IPS-20b (cell line): ENCODE results near the gene FAT4.

Source experiments
- H3K27ac ChIP-seq: one replicate; pipeline ENCODE4 v1.5.1; 2013; ENCODE audit warnings: low read length
- H3K27me3 ChIP-seq: 2 replicates; pipeline ENCODE4 v1.6.1; 2013; ENCODE audit warnings: mild to moderate bottlenecking, low read length, inconsistent platforms; ENCODE audit not compliant: insufficient read depth
- H3K36me3 ChIP-seq: 2 replicates; pipeline ENCODE4 v1.6.1; 2013; ENCODE audit warnings: low read depth, mild to moderate bottlenecking, inconsistent platforms, low read length, moderate library complexity; ENCODE audit not compliant: insufficient read depth
- H3K4me1 ChIP-seq: 2 replicates; pipeline ENCODE4 v1.6.1; 2013; ENCODE audit warnings: mild to moderate bottlenecking, control low read depth, inconsistent platforms, low read length, moderate library complexity; ENCODE audit not compliant: insufficient read depth
- H3K4me3 ChIP-seq: 2 replicates; pipeline ENCODE4 v1.5.1; 2013; ENCODE audit warnings: mild to moderate bottlenecking, low read length, inconsistent platforms
- H3K9ac ChIP-seq: 2 replicates; pipeline ENCODE4 v1.6.1; 2013; ENCODE audit warnings: low read depth, mild to moderate bottlenecking, inconsistent platforms, low read length, moderate library complexity
- H3K9me3 ChIP-seq: 2 replicates; pipeline ENCODE4 v1.6.1; 2013; ENCODE audit warnings: mild to moderate bottlenecking, low read depth, low read length, inconsistent platforms; ENCODE audit not compliant: insufficient read depth

FAT4 gene

GRCh38 chr4:125303821-125304220 lies 10.9 kb upstream of the FAT4 start:
- Histone ChIP-seq H3K27me3 (no peaks in the 10 kb centered on the region), H3K36me3 (no peaks in the 10 kb centered on the region), H3K9me3 (no peaks in the 10 kb centered on the region), H3K4me1 (no peaks in the 10 kb centered on the region), H3K9ac (no peak overlapping the region), H3K4me3 (no peak overlapping the region), H3K27ac (no peak overlapping the region)

GRCh38 chr4:125306112-125306511 lies 8.6 kb upstream of the FAT4 start:
- Histone ChIP-seq H3K9ac (no peak overlapping the region), H3K27ac (no peak overlapping the region), H3K9me3 (no peaks in the 10 kb centered on the region), H3K27me3 (no peaks in the 10 kb centered on the region), H3K4me3 (no peak overlapping the region), H3K4me1 (no peaks in the 10 kb centered on the region), H3K36me3 (no peaks in the 10 kb centered on the region)

- Histone ChIP-seq H3K9me3 (no peaks in the 10 kb centered on the region), H3K27ac (no peak overlapping the region), H3K4me1 (no peaks in the 10 kb centered on the region), H3K27me3 (no peaks in the 10 kb centered on the region), H3K4me3 (no peak overlapping the region), H3K9ac (no peak overlapping the region), H3K36me3 (no peaks in the 10 kb centered on the region)
These were observed 8.2 kb upstream of the FAT4 start for GRCh38 chr4:125306533-125306932.

DNA sequence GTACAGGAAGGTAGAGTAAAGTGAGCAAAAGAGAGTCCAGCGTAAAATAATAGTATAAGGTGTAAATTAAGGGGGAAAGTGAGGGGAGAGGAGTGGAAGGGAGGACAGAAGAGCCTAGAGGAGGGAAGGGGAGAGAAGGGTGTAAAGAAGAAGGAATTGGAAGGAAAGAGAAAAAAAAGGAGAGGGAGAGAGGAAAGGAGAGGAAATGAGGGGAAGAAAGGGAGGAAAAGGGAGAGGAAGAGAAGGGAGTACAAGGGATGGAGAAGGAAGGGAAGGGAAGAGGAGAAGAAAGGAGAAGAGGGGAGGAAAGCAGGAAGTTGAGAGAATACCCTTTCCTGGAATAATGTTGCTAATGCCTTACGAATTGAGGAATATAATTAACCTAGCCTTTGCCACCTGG lies 3.3 kb upstream of the FAT4 start:
- Histone ChIP-seq H3K27me3 (peaks cover 10% of the 10 kb centered on the region), H3K27ac (no peak overlapping the region), H3K4me3 (no peak overlapping the region), H3K36me3 (no peaks in the 10 kb centered on the region), H3K9ac (no peak overlapping the region), H3K4me1 (peaks cover 7% of the 10 kb centered on the region; the same call in 1 of the 2 replicates), H3K9me3 (no peaks in the 10 kb centered on the region)

GRCh38 chr4:125313497-125313896 lies 1.3 kb upstream of the FAT4 start:
- peaks cover under 1% of the 10 kb centered on the region for H3K36me3 ChIP-seq
- peaks cover 7% of the 10 kb centered on the region; the same call in 1 of the 2 replicates for H3K4me1 ChIP-seq
- 0 out of 2 replicates have a peak overlapping the region, but pooled peaks have one; percentile 72 for H3K4me3 ChIP-seq
- H3K27me3 ChIP-seq: peaks cover 30% of the 10 kb centered on the region
- no peaks in the 10 kb centered on the region for H3K9me3 ChIP-seq
- H3K9ac ChIP-seq: no peak overlapping the region
- H3K27ac ChIP-seq: no peak overlapping the region

DNA sequence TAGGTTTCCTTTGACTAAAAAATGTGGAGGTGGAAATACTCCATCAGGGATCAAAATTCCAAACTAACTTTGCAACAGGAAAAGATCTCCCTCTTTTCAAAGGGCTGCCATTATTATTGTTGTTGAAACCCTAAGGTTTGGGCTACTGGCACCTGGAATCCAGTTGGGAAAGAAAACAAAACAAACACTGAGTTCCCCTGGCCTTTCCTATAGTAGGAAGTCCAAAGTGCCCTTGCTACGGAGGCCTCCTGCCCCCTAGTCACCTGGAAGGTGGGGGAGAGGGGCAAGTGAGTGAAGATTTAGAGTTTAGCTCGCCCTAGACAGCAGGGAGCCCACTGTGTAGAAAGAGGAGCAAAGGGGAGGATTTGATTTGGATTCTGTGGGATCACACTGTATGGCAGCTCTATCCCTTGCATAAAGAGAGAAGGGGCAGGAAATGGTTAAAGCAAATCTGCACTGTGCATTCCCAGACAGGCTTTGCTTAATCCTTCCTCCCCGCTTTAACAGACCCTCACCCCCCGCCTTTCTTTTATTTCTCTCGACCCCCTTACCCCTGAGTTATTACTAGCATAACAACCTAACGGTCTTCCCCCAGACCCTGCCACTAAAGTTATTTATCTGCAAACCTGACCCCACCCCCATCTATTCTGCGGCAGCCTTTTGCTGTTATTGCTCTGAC lies 627 bp upstream of the FAT4 start:
- H3K4me1 ChIP-seq: peaks cover 7% of the 10 kb centered on the region; the same call in 1 of the 2 replicates
- H3K27me3 ChIP-seq: peaks cover 36% of the 10 kb centered on the region
- no peak overlapping the region for H3K9ac ChIP-seq
- H3K27ac ChIP-seq: no peak overlapping the region
- H3K4me3 ChIP-seq: peak overlapping the region; percentile 72
- H3K36me3 ChIP-seq: peaks cover 3% of the 10 kb centered on the region
- H3K9me3 ChIP-seq: no peaks in the 10 kb centered on the region

- no peak overlapping the region for H3K27ac ChIP-seq
- H3K9ac ChIP-seq: peak overlapping the region; percentile 54; the same call in 1 of the 2 replicates
- peak overlapping the region; percentile 72 for H3K4me3 ChIP-seq
These were observed 1.0 kb downstream of the FAT4 start for GRCh38 chr4:125315576-125316400.

GRCh38 chr4:125316401-125316790 lies 1.6 kb downstream of the FAT4 start:
- H3K36me3 ChIP-seq: peaks cover 3% of the 10 kb centered on the region
- H3K27me3 ChIP-seq: peaks cover 38% of the 10 kb centered on the region
- no peak overlapping the region for H3K27ac ChIP-seq
- H3K9ac ChIP-seq: peak overlapping the region; percentile 54; the same call in 1 of the 2 replicates
- H3K9me3 ChIP-seq: no peaks in the 10 kb centered on the region
- H3K4me1 ChIP-seq: peaks cover 7% of the 10 kb centered on the region; the same call in 1 of the 2 replicates
- H3K4me3 ChIP-seq: peak overlapping the region; percentile 72

More at GRCh38 chr4:125315576-125316400, 1.0 kb downstream of the FAT4 start:
- no peaks in the 10 kb centered on the region for H3K9me3 ChIP-seq
- H3K27me3 ChIP-seq: peaks cover 38% of the 10 kb centered on the region
- peaks cover 7% of the 10 kb centered on the region; the same call in 1 of the 2 replicates for H3K4me1 ChIP-seq
- H3K36me3 ChIP-seq: peaks cover 3% of the 10 kb centered on the region

DNA sequence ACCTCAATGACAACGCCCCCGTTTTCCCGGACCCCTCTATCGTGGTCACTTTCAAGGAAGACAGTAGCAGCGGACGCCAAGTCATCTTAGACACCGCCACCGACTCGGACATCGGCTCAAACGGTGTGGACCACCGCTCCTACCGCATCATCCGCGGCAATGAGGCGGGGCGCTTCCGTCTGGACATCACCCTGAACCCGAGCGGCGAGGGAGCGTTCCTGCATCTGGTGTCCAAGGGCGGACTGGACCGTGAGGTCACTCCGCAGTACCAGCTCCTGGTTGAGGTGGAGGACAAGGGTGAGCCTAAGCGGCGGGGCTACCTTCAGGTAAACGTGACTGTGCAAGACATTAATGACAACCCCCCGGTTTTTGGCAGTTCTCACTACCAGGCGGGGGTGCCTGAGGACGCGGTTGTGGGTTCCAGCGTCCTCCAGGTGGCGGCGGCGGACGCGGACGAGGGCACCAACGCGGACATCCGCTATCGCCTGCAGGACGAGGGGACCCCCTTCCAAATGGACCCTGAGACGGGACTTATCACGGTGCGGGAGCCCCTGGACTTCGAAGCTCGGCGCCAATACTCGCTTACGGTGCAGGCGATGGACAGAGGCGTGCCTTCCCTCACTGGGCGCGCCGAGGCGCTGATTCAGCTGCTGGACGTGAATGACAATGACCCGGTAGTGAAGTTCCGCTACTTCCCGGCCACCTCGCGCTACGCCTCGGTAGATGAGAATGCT lies 2.2 kb downstream of the FAT4 start:
- no peak overlapping the region for H3K9ac ChIP-seq
- H3K27ac ChIP-seq: no peak overlapping the region
- H3K4me1 ChIP-seq: peaks cover 7% of the 10 kb centered on the region; the same call in 1 of the 2 replicates
- H3K27me3 ChIP-seq: peaks cover 38% of the 10 kb centered on the region
- H3K4me3 ChIP-seq: peak overlapping the region; percentile 72
- H3K9me3 ChIP-seq: no peaks in the 10 kb centered on the region
- H3K36me3 ChIP-seq: peaks cover 3% of the 10 kb centered on the region

- no peaks in the 10 kb centered on the region for H3K9me3 ChIP-seq
- peaks cover 3% of the 10 kb centered on the region for H3K36me3 ChIP-seq
- H3K4me3 ChIP-seq: peak overlapping the region; percentile 72
- H3K4me1 ChIP-seq: peaks cover 7% of the 10 kb centered on the region; the same call in 1 of the 2 replicates
- no peak overlapping the region for H3K27ac ChIP-seq
- no peak overlapping the region for H3K9ac ChIP-seq
- peaks cover 38% of the 10 kb centered on the region for H3K27me3 ChIP-seq
These were observed 2.7 kb downstream of the FAT4 start for GRCh38 chr4:125317525-125317877.

GRCh38 chr4:125319311-125319710 lies 4.6 kb downstream of the FAT4 start:
- Histone ChIP-seq H3K4me3 (0 out of 2 replicates have a peak overlapping the region, but pooled peaks have one; percentile 14), H3K4me1 (peaks cover 10% of the 10 kb centered on the region), H3K36me3 (peaks cover 3% of the 10 kb centered on the region), H3K27me3 (peaks cover 38% of the 10 kb centered on the region), H3K27ac (no peak overlapping the region), H3K9ac (no peak overlapping the region), H3K9me3 (no peaks in the 10 kb centered on the region)
